ENCODE measurements around the gene DSG3. TPM values are rescaled to one million over a fixed set of nuclear protein-coding genes. Genes with fewer than 3 reads are reported as not detected.

DSG3 gene
- total RNA-seq, 2 experiments from 2014 or later = not detected

GRCh38 chr18:31438402-31438801 is 9.1 kb upstream of the DSG3 start:
- no peak overlapping the region for H3K27ac Mint-ChIP-seq
- H3K4me3 Mint-ChIP-seq = no peak overlapping the region
- no peaks in the 10 kb centered on the region for H3K9me3 Mint-ChIP-seq
- CTCF ChIA-PET = no interaction called here
- no peaks in the 10 kb centered on the region for H3K36me3 Mint-ChIP-seq
- DNase-seq = no peak
- H3K27me3 Mint-ChIP-seq = no peaks in the 10 kb centered on the region
- intact Hi-C loops (cut with micrococcal nuclease) = no loop called here
- POLR2A ChIA-PET = no interaction called here
- no peaks in the 10 kb centered on the region for H3K4me1 Mint-ChIP-seq (ENCODE audit: low read depth)

DNA sequence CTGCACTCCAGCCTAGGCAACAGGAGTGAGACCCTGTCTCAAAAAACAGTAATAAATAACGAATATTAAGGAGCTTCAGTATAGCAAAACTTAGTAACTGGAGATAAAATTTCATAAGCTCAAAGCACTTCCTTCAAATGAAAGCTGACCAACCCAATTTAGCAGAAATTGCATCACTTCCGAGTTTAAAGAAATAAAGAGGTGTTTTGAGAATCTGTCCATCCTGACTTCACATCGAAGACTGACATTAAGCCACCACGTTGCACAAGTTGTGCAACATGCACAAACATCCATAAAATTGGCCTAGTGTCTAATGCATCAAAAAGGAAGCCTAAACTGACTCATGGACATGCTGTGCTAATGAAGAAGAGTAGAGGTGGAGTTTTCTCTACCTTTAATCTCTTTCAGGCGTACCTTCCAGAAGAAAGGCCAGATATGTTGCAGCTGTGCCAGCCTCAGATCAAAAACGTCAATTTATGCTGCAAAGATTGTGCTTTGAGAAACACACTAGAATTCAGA is 7.7 kb upstream of the DSG3 start:
- POLR2A ChIA-PET = no interaction called here

DNA sequence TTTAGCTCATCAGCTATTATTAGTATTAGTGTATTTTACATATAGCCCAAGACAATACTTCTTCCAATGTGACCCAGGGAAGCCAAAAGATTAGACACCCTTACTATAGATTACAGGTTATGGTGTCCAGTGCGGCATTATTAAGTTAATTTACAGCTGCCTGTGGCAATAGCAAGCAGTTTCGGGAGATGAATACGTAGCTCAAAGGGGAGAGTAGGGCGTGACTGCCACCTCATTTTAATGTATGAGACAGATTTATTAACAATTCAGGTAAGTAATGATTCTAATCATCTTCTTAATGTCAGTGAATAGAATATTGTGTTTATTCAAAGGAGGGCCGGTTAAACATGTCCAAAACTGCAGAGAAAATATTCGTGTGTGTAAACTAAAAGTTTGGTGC is 6.8 kb upstream of the DSG3 start:
- intact Hi-C loops (cut with micrococcal nuclease) = no loop called here
- Mint-ChIP-seq H3K4me1 (ENCODE audit: low read depth) (no peaks in the 10 kb centered on the region), H3K27ac (no peak overlapping the region), H3K27me3 (no peaks in the 10 kb centered on the region), H3K9me3 (no peaks in the 10 kb centered on the region), H3K36me3 (no peaks in the 10 kb centered on the region), H3K4me3 (no peak overlapping the region)
- POLR2A ChIA-PET = no interaction called here
- CTCF ChIA-PET = no interaction called here
- DNase-seq = no peak

More for the DNA sequence above, 7.7 kb upstream of the DSG3 start:
- Mint-ChIP-seq H3K4me3 (no peak overlapping the region), H3K27me3 (no peaks in the 10 kb centered on the region), H3K36me3 (no peaks in the 10 kb centered on the region), H3K4me1 (ENCODE audit: low read depth) (no peaks in the 10 kb centered on the region), H3K27ac (no peak overlapping the region), H3K9me3 (no peaks in the 10 kb centered on the region)
- no peak for DNase-seq
- intact Hi-C loops (cut with micrococcal nuclease) = no loop called here
- CTCF ChIA-PET = no interaction called here

GRCh38 chr18:31441493-31441892 is 6.0 kb upstream of the DSG3 start:
- H3K4me1 Mint-ChIP-seq (ENCODE audit: low read depth) = no peaks in the 10 kb centered on the region

DNA sequence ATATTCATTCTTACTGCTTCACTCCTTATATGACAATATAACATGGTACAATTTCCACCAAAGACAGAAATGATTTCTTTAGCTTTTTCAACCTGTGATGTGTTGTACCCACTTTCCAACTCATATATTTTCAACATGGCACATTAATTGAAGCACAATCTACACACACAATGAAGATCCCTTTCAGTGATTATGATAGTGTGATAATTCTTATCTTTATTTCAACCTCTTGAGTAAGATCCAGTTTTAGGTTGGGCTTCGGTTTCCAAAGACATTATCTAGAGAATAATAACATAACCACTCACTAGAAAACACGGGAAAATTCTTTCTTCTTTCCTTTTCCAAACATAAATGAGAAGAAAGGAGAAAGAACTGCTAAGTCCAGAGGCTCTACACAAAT is 3.4 kb upstream of the DSG3 start:
- Mint-ChIP-seq H3K36me3 (no peaks in the 10 kb centered on the region), H3K4me3 (no peak overlapping the region), H3K4me1 (ENCODE audit: low read depth) (no peaks in the 10 kb centered on the region), H3K27me3 (no peaks in the 10 kb centered on the region), H3K9me3 (no peaks in the 10 kb centered on the region), H3K27ac (no peak overlapping the region)
- no peak for DNase-seq
- intact Hi-C loops (cut with micrococcal nuclease) = no loop called here
- CTCF ChIA-PET = no interaction called here
- POLR2A ChIA-PET = no interaction called here

More at GRCh38 chr18:31441493-31441892, 6.0 kb upstream of the DSG3 start:
- intact Hi-C loops (cut with micrococcal nuclease) = no loop called here
- DNase-seq = no peak
- POLR2A ChIA-PET = no interaction called here
- CTCF ChIA-PET = no interaction called here
- Mint-ChIP-seq H3K27me3 (no peaks in the 10 kb centered on the region), H3K4me3 (no peak overlapping the region), H3K9me3 (no peaks in the 10 kb centered on the region), H3K36me3 (no peaks in the 10 kb centered on the region), H3K27ac (no peak overlapping the region)

DNA sequence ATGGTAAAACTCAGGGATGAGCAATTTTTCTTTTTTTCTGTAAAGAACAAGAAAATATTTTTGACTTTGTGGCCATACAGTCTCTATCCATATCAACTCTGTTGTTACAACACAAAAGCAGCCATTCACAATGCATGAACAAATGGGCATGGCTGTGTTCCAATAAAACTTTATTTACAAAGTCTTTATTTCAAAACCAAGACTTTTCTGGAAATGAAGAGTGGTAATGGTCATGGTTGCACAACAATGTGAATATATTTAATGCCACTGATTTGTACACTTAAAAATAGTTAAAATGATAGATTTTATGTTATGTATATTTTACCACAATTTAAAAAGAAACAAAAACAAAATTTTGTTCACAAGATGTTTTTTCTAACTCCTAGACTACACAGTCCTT is 1.6 kb upstream of the DSG3 start:
- H3K27me3 Mint-ChIP-seq = no peaks in the 10 kb centered on the region
- CTCF ChIA-PET = no interaction called here
- intact Hi-C loops (cut with micrococcal nuclease) = loop anchor here (5.0 kb wide), 1 partner anchor 44 kb away; no protein-coding TSS in a partner anchor
- POLR2A ChIA-PET = no interaction called here
- no peaks in the 10 kb centered on the region for H3K9me3 Mint-ChIP-seq
- H3K4me3 Mint-ChIP-seq = no peak overlapping the region
- no peak for DNase-seq
- no peaks in the 10 kb centered on the region for H3K4me1 Mint-ChIP-seq (ENCODE audit: low read depth)
- H3K27ac Mint-ChIP-seq = no peak overlapping the region
- H3K36me3 Mint-ChIP-seq = no peaks in the 10 kb centered on the region

DNA sequence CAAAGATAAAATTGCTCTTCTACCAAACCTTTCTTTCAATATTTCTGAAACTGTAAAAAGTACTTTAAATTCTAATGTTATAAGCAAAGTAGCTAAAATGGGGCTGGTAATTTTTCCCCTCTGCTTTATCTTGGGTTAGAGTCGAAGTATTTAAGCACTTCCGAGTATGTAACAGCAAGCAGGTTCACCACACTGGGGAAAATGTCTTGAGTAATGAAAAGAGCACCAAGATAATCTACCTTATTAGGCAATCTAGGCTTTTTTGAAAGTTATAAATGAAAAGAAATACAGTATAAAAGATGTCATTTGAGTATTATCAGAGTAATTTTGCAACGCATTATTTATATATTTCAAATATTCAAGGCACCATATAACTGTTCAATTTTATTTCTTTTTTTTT is 687 bp upstream of the DSG3 start:
- ChIA-PET CTCF (no interaction called here), POLR2A (no interaction called here)
- no peaks in the 10 kb centered on the region for H3K4me1 Mint-ChIP-seq (ENCODE audit: low read depth)
- H3K4me3 Mint-ChIP-seq = no peak overlapping the region
- H3K36me3 Mint-ChIP-seq = no peaks in the 10 kb centered on the region
- intact Hi-C loops (cut with micrococcal nuclease) = loop anchor here (5.0 kb wide), 1 partner anchor 45 kb away; no protein-coding TSS in a partner anchor
- no peaks in the 10 kb centered on the region for H3K9me3 Mint-ChIP-seq
- no peak overlapping the region for H3K27ac Mint-ChIP-seq
- DNase-seq = no peak
- H3K27me3 Mint-ChIP-seq = no peaks in the 10 kb centered on the region

DNA sequence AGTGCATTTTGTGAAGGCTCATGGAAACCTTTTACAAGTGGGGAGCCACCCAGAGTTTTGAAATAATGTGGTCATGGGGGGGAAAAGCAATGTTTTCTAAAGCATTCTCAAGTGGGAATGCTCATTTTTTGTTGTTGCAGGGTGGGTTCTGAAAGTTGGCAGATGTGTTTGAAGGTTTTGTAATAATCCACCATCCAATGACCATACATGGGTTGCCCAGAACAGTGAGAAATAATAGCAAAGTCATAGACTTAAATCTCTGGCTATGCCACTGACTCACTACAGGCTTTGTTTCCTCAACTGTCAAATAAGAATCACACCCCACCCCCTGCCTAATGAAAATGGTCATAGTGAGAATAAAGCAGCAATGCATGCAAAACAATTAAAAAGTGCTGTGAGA is 2.9 kb downstream of the DSG3 start:
- Mint-ChIP-seq H3K27ac (no peak overlapping the region), H3K9me3 (no peaks in the 10 kb centered on the region)
- CTCF ChIA-PET = no interaction called here

DNA sequence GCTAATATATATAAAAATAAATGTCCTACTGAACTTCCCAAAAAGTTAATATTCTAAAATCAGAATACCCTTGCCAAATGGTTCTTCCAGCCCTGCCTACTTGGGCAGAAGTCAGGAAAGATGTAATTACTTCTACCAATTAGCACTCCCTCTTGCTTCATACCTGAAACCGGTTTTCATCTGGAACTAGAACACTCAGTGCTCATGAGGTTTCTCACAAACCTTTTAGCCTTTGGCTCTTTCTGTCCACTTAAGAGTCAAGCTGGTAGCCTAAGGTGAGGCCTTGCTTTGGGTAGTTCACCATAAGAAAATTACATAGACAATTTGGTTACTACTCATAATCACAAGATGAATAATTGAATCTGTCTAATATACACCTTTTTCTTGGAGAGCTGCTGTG is 4.1 kb downstream of the DSG3 start:
- H3K27ac Mint-ChIP-seq = no peak overlapping the region
- no peaks in the 10 kb centered on the region for H3K9me3 Mint-ChIP-seq
- H3K36me3 Mint-ChIP-seq = no peaks in the 10 kb centered on the region
- H3K4me1 Mint-ChIP-seq (ENCODE audit: low read depth) = no peaks in the 10 kb centered on the region
- CTCF ChIA-PET = no interaction called here
- intact Hi-C loops (cut with micrococcal nuclease) = no loop called here
- H3K4me3 Mint-ChIP-seq = no peak overlapping the region
- H3K27me3 Mint-ChIP-seq = peaks cover 2% of the 10 kb centered on the region
- DNase-seq = no peak
- POLR2A ChIA-PET = no interaction called here

More for the DNA sequence above, 2.9 kb downstream of the DSG3 start:
- Mint-ChIP-seq H3K4me3 (no peak overlapping the region), H3K4me1 (ENCODE audit: low read depth) (no peaks in the 10 kb centered on the region), H3K27me3 (peaks cover 2% of the 10 kb centered on the region), H3K36me3 (no peaks in the 10 kb centered on the region)
- DNase-seq = no peak
- POLR2A ChIA-PET = no interaction called here
- intact Hi-C loops (cut with micrococcal nuclease) = no loop called here

DNA sequence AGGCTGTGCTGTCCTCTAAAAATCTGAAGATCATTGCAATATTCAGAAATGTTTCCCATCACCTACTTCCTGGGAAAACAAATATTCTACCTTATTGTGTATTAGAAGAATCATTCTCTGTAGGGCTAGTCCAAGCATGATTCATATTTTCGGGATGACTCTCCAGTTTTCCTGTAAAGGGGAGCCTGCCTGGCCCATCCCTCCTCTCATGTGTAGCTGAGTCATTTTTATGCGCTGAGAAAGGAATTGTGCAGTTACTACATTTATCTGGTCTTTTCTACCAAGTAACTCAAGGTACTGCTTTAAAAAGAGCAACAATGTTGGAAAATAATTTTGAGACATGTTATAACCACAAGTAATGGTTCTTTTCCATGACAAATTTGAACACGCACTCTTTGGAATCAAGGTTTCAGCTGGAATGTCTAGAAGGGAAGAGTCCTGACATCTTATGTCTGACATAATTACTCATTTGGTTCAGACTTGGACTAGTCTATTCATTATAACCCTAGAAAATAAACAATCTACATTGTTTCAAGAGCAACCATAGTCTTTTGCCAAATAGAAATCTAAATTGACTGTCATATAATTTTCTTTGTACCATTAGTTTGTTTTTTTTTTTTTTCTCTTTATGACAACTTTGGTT is 6.6 kb downstream of the DSG3 start:
- Mint-ChIP-seq H3K27ac (no peak overlapping the region), H3K4me3 (no peak overlapping the region), H3K36me3 (no peaks in the 10 kb centered on the region), H3K9me3 (no peaks in the 10 kb centered on the region), H3K4me1 (ENCODE audit: low read depth) (no peaks in the 10 kb centered on the region), H3K27me3 (peaks cover 2% of the 10 kb centered on the region)
- POLR2A ChIA-PET = no interaction called here
- CTCF ChIA-PET = no interaction called here
- intact Hi-C loops (cut with micrococcal nuclease) = no loop called here
- DNase-seq = no peak

- POLR2A ChIA-PET = no interaction called here
These were observed 22.1 kb downstream of the DSG3 start for GRCh38 chr18:31469629-31470028.

DNA sequence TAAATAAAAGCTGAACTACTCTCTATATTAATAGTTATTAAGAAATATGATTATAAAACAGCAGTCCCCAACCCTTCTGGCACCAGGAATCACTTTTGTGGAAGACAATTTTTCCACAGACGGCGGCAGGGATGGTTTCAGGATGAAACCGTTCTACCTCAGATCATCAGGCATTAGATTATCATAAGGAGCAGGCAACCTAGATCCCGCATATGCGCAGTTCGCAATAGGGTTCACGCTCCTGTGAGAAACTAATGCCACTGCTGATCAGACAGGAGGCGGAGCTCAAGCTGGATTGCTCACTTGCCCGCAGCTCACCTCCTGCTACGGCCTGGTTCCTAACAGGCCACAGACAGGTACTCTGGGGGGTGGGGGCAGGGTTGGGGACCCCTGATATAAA is 31.1 kb downstream of the DSG3 start:
- no peak for DNase-seq
- Mint-ChIP-seq H3K27me3 (no peaks in the 10 kb centered on the region), H3K36me3 (no peaks in the 10 kb centered on the region), H3K27ac (no peak overlapping the region), H3K4me3 (no peak overlapping the region), H3K9me3 (no peaks in the 10 kb centered on the region), H3K4me1 (ENCODE audit: low read depth) (no peaks in the 10 kb centered on the region)
- POLR2A ChIA-PET = no interaction called here
- intact Hi-C loops (cut with micrococcal nuclease) = no loop called here
- CTCF ChIA-PET = no interaction called here

More at GRCh38 chr18:31469629-31470028, 22.1 kb downstream of the DSG3 start:
- intact Hi-C loops (cut with micrococcal nuclease) = no loop called here
- H3K4me1 Mint-ChIP-seq (ENCODE audit: low read depth) = no peaks in the 10 kb centered on the region
- CTCF ChIA-PET = no interaction called here
- no peaks in the 10 kb centered on the region for H3K36me3 Mint-ChIP-seq
- H3K9me3 Mint-ChIP-seq = no peaks in the 10 kb centered on the region
- no peak for DNase-seq
- H3K27me3 Mint-ChIP-seq = no peaks in the 10 kb centered on the region
- H3K4me3 Mint-ChIP-seq = no peak overlapping the region
- H3K27ac Mint-ChIP-seq = no peak overlapping the region

- H3K36me3 Mint-ChIP-seq = no peaks in the 10 kb centered on the region
- POLR2A ChIA-PET = no interaction called here
- H3K27ac Mint-ChIP-seq = no peak overlapping the region
- no peak overlapping the region for H3K4me3 Mint-ChIP-seq
- CTCF ChIA-PET = no interaction called here
- intact Hi-C loops (cut with micrococcal nuclease) = no loop called here
- no peak for DNase-seq
- H3K4me1 Mint-ChIP-seq (ENCODE audit: low read depth) = no peaks in the 10 kb centered on the region
- no peaks in the 10 kb centered on the region for H3K9me3 Mint-ChIP-seq
- H3K27me3 Mint-ChIP-seq = no peaks in the 10 kb centered on the region
These were observed 34.5 kb downstream of the DSG3 start for GRCh38 chr18:31482051-31482450.
